ENCODE measurements around the gene COG4.

COG4 gene

GRCh38 chr16:70561623-70562022 lies 38.3 kb upstream of the COG4 start:
- Histone ChIP-seq H3K27me3 (replicated peaks; ENCODE audit: insufficient read depth, low read length) (no peaks in the 10 kb centered on the region), H4K20me1 (ENCODE audit: insufficient read depth, low read length) (peaks cover 5% of the 10 kb centered on the region; the same call in 1 of the 2 replicates), H3K79me2 (ENCODE audit: low read length) (peaks cover 89% of the 10 kb centered on the region), H3K4me2 (ENCODE audit: low read depth, low read length) (no peak overlapping the region), H3K9me2 (replicated peaks; ENCODE audit: insufficient read depth, low read length) (no peaks in the 10 kb centered on the region), H3K9ac (ENCODE audit: low read length) (no peak overlapping the region), H3K4me3 (ENCODE audit: low read length) (no peak overlapping the region), H3F3A (ENCODE audit: insufficient read depth, low read length) (no peaks in the 10 kb centered on the region), H3K9me3 (replicated peaks; ENCODE audit: insufficient read depth, low read length) (no peaks in the 10 kb centered on the region), H3K36me3 (replicated peaks; ENCODE audit: insufficient read depth, low read length) (peaks cover 57% of the 10 kb centered on the region), H2AFZ (ENCODE audit: low read length) (no peak overlapping the region), H3K4me1 (ENCODE audit: low read length) (no peaks in the 10 kb centered on the region), H3K27ac (ENCODE audit: low read length) (no peak overlapping the region)
- TF ChIP-seq CTCF (IDR thresholded peaks at IDR 0.05; ENCODE audit: low read length) = no peak
- no peak for TF ChIP-seq EZH2 (optimal IDR thresholded peaks at IDR 0.05; ENCODE audit: low read depth, low read length)
- no peak for TF ChIP-seq EZH2phosphoT487 (IDR thresholded peaks at IDR 0.05; ENCODE audit: low read length)
- no peak for DNase-seq

GRCh38 chr16:70556063-70556462 lies 32.7 kb upstream of the COG4 start:
- no peak overlapping the region for H2AFZ ChIP-seq (ENCODE audit: low read length)
- peaks cover 45% of the 10 kb centered on the region for H3K36me3 ChIP-seq (replicated peaks; ENCODE audit: insufficient read depth, low read length)
- no peaks in the 10 kb centered on the region for H3K9me2 ChIP-seq (replicated peaks; ENCODE audit: insufficient read depth, low read length)
- H3K9me3 ChIP-seq (replicated peaks; ENCODE audit: insufficient read depth, low read length) = no peaks in the 10 kb centered on the region
- no peaks in the 10 kb centered on the region for H3F3A ChIP-seq (ENCODE audit: insufficient read depth, low read length)
- no peak overlapping the region for H3K4me3 ChIP-seq (ENCODE audit: low read length)
- TF ChIP-seq EZH2 (optimal IDR thresholded peaks at IDR 0.05; ENCODE audit: low read depth, low read length) (no peak), EZH2phosphoT487 (IDR thresholded peaks at IDR 0.05; ENCODE audit: low read length) (no peak), CTCF (IDR thresholded peaks at IDR 0.05; ENCODE audit: low read length) (no peak)
- H3K79me2 ChIP-seq (ENCODE audit: low read length) = peaks cover 93% of the 10 kb centered on the region
- H3K9ac ChIP-seq (ENCODE audit: low read length) = no peak overlapping the region
- H3K27ac ChIP-seq (ENCODE audit: low read length) = no peak overlapping the region
- no peak for DNase-seq
- H3K27me3 ChIP-seq (replicated peaks; ENCODE audit: insufficient read depth, low read length) = no peaks in the 10 kb centered on the region
- H3K4me2 ChIP-seq (ENCODE audit: low read depth, low read length) = no peak overlapping the region
- H4K20me1 ChIP-seq (ENCODE audit: insufficient read depth, low read length) = 0 out of 2 replicates have a peak, but pooled peaks cover 5% of the 10 kb centered on the region
- H3K4me1 ChIP-seq (ENCODE audit: low read length) = no peaks in the 10 kb centered on the region

- H3K27me3 ChIP-seq (replicated peaks; ENCODE audit: insufficient read depth, low read length) = no peaks in the 10 kb centered on the region
- no peaks in the 10 kb centered on the region for H3K4me1 ChIP-seq (ENCODE audit: low read length)
- no peaks in the 10 kb centered on the region for H3F3A ChIP-seq (ENCODE audit: insufficient read depth, low read length)
- no peak overlapping the region for H3K4me2 ChIP-seq (ENCODE audit: low read depth, low read length)
- H3K27ac ChIP-seq (ENCODE audit: low read length) = no peak overlapping the region
- DNase-seq = no peak
- no peak overlapping the region for H3K9ac ChIP-seq (ENCODE audit: low read length)
- H3K9me3 ChIP-seq (replicated peaks; ENCODE audit: insufficient read depth, low read length) = no peaks in the 10 kb centered on the region
- no peak for TF ChIP-seq EZH2phosphoT487 (IDR thresholded peaks at IDR 0.05; ENCODE audit: low read length)
- TF ChIP-seq CTCF (IDR thresholded peaks at IDR 0.05; ENCODE audit: low read length) = no peak
- no peak for TF ChIP-seq EZH2 (optimal IDR thresholded peaks at IDR 0.05; ENCODE audit: low read depth, low read length)
- peaks cover 97% of the 10 kb centered on the region for H3K79me2 ChIP-seq (ENCODE audit: low read length)
- no peak overlapping the region for H3K4me3 ChIP-seq (ENCODE audit: low read length)
- peaks cover 51% of the 10 kb centered on the region for H3K36me3 ChIP-seq (replicated peaks; ENCODE audit: insufficient read depth, low read length)
- no peaks in the 10 kb centered on the region for H3K9me2 ChIP-seq (replicated peaks; ENCODE audit: insufficient read depth, low read length)
- H2AFZ ChIP-seq (ENCODE audit: low read length) = no peak overlapping the region
- H4K20me1 ChIP-seq (ENCODE audit: insufficient read depth, low read length) = peaks cover 22% of the 10 kb centered on the region
These were observed 30.3 kb upstream of the COG4 start for GRCh38 chr16:70553645-70554044.
